ENCODE measurements around the gene CDH23.

DNA sequence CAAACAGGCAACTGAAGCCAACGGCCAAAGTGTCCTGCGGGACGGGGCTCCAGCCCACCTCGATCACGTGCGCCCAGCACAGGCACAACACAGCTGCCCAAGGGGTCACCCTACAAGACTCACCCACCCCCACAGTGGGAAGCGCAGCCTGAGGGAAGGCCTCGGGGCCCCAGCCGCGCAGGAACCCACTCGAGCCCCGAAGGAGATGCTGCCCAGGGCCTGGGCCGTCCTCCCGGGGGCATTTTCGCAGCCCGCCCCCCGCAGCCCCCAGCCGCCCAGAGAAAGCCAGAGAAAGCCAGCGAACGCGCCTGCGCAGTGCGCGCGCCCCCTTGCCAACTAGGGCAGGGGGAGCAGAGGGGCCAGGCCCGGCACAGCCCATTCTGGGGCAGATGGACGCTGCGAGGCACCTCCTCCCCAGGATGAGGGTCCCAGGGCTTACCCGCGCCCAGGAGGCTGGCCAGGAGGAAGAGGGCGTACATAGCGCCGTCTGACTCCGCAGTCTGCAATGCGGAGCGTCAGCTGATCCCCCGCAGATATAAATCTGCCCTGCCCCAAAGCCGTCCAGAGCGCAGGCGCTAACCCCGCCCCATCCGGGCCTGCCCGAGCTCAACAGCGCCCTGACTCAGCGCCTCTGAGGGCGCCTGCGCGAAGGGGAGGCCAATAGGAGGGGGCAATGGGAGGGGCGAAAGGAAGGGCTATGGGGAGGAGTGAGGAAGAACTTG lies 454.2 kb downstream of the CDH23 start, which contains the start of gene PSAP:
- TF ChIP-seq, protein P1, sequence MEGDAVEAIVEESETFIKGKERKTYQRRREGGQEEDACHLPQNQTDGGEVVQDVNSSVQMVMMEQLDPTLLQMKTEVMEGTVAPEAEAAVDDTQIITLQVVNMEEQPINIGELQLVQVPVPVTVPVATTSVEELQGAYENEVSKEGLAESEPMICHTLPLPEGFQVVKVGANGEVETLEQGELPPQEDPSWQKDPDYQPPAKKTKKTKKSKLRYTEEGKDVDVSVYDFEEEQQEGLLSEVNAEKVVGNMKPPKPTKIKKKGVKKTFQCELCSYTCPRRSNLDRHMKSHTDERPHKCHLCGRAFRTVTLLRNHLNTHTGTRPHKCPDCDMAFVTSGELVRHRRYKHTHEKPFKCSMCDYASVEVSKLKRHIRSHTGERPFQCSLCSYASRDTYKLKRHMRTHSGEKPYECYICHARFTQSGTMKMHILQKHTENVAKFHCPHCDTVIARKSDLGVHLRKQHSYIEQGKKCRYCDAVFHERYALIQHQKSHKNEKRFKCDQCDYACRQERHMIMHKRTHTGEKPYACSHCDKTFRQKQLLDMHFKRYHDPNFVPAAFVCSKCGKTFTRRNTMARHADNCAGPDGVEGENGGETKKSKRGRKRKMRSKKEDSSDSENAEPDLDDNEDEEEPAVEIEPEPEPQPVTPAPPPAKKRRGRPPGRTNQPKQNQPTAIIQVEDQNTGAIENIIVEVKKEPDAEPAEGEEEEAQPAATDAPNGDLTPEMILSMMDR (IDR thresholded peaks at IDR 0.05) = no peak
- TF ChIP-seq POLR2A (IDR thresholded peaks at IDR 0.05) (peak; percentile 99), POLR2AphosphoS5 (IDR thresholded peaks at IDR 0.05) (peak; percentile 99 to 100 (median 99)), EP300 (IDR thresholded peaks at IDR 0.05; ENCODE audit: low read depth) (no peak)

Data from transverse colon (tissue), 4 donors.